Calu3 (cell line): ENCODE measurements around the gene TSHR. TPM values are rescaled to one million over a fixed set of nuclear protein-coding genes. Genes with fewer than 3 reads are reported as not detected.

Experiments used
- BruUV-seq: library from RNA; stranded (reverse); fragments of 400-500 nt; replicated peaks from 2 replicates; lab custom pipeline; 2021; lab: Mats Ljungman, UMichigan
- CTCF ChIA-PET: fragments of 300-600 bp; sonication (Branson Sonifier 250); formaldehyde crosslinking; loops from one replicate; lab custom pipeline; 2022; ENCODE audit warnings: antibody characterized with exemption; lab: Charles Lee
- DNase-seq: peaks from one replicate; pipeline ENCODE4 v3.0.0; 2022
- H3K27ac Mint-ChIP-seq: one replicate; pipeline ENCODE4 v1.8.0; 2022; ENCODE audit warnings: mixed read lengths; ENCODE audit not compliant: unreplicated experiment
- H3K27me3 Mint-ChIP-seq: one replicate; pipeline ENCODE4 v1.8.0; 2022; ENCODE audit warnings: mixed read lengths; ENCODE audit not compliant: unreplicated experiment
- H3K36me3 Mint-ChIP-seq: one replicate; pipeline ENCODE4 v1.8.0; 2022; ENCODE audit warnings: mild to moderate bottlenecking, moderate library complexity, mixed read lengths; ENCODE audit not compliant: insufficient read depth, unreplicated experiment
- H3K4me1 Mint-ChIP-seq: one replicate; pipeline ENCODE4 v1.8.0; 2022; ENCODE audit warnings: mild to moderate bottlenecking, low read depth, mixed read lengths; ENCODE audit not compliant: unreplicated experiment
- H3K4me3 Mint-ChIP-seq: one replicate; pipeline ENCODE4 v1.8.0; 2022; ENCODE audit warnings: mild to moderate bottlenecking, low read depth, moderate library complexity, mixed read lengths; ENCODE audit not compliant: unreplicated experiment
- H3K9me3 Mint-ChIP-seq: one replicate; pipeline ENCODE4 v1.8.0; 2022; ENCODE audit warnings: low read depth, mixed read lengths; ENCODE audit not compliant: unreplicated experiment
- CTCF ChIP-seq: fragments of 200-600 bp; IDR thresholded peaks from one replicate; pipeline ENCODE4 v1.8.0; 2022; ENCODE audit warnings: antibody characterized with exemption; ENCODE audit not compliant: unreplicated experiment
- intact Hi-C: fragments of 100-400 bp; cut with micrococcal nuclease; formaldehyde crosslinking; loops from one replicate; pipeline ENCODE4 v1.10.0; 2022; ENCODE audit not compliant: unreplicated experiment
- total RNA-seq: library from RNA; stranded (reverse); gene quantifications from 2 replicates; pipeline ENCODE4 v1.2.3, GENCODE V29; 2022

The TSHR gene
- total RNA-seq, 1 experiment from 2014 or later = not detected

DNA sequence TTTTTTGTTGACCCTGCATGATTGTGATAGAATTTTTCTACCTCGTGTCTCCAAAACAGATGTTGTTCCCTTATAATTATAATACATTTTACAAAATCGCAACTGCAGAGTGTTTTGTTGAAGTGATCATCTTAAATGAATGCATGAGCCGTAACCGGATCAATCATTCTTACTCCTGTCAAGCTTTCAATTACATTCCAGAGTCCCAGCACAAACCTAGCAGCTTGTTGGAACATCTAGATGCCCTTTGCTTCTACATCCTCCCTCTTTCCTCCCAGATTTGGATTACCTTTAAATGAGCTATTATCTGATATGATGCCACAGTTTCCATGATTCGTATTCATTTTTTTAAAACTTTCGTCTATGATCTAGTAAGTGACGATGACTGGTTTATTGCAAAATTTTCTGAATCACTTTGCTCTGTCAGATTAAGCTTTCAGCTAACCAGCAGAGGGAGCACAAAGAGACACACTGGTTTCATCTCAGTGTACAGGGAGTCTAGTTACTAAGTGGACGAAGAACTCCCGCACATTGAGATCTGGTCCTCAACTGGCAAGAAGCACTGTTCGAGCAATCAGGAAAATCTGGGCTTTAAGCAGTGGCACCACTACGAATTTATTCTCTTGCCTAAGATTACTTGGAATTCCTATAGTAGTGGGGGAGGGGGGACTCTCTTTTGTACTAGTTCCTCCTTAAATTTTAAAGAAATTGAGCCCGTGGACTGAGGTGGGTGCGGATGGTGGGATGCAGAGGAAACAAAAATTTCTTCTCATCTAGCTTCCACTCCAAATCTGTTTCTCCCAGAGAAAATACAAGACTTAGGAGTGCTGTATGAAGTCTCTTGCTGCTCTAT lies 40.9 kb downstream of the TSHR start:
- no peak overlapping the region for H3K4me3 Mint-ChIP-seq
- H3K9me3 Mint-ChIP-seq = no peaks in the 10 kb centered on the region
- no peaks in the 10 kb centered on the region for H3K36me3 Mint-ChIP-seq
- TF ChIP-seq CTCF = peak; percentile 16
- peak; percentile 31 for DNase-seq
- no peaks in the 10 kb centered on the region for H3K4me1 Mint-ChIP-seq
- CTCF ChIA-PET = interaction anchor here (1.4 to 1.8 kb wide), 4 partner anchors 9 to 174 kb away, joined by 3 to 14 read pairs (median 10); no protein-coding TSS in a partner anchor
- BruUV-seq = no TSS peak
- H3K27me3 Mint-ChIP-seq = peaks cover 56% of the 10 kb centered on the region
- no peak overlapping the region for H3K27ac Mint-ChIP-seq
- intact Hi-C loops = loop anchor here (1.0 to 5.0 kb wide), 4 partner anchors 66 to 468 kb away; no protein-coding TSS in a partner anchor

GRCh38 chr14:81001447-81001846 lies 46.0 kb downstream of the TSHR start:
- Mint-ChIP-seq H3K36me3 (no peaks in the 10 kb centered on the region), H3K27me3 (peaks cover 69% of the 10 kb centered on the region), H3K4me1 (no peaks in the 10 kb centered on the region), H3K4me3 (no peak overlapping the region), H3K9me3 (no peaks in the 10 kb centered on the region), H3K27ac (no peak overlapping the region)
- no peak for TF ChIP-seq CTCF
- intact Hi-C loops = no loop called here
- DNase-seq = no peak
- BruUV-seq = no TSS peak
- CTCF ChIA-PET = no interaction called here

DNA sequence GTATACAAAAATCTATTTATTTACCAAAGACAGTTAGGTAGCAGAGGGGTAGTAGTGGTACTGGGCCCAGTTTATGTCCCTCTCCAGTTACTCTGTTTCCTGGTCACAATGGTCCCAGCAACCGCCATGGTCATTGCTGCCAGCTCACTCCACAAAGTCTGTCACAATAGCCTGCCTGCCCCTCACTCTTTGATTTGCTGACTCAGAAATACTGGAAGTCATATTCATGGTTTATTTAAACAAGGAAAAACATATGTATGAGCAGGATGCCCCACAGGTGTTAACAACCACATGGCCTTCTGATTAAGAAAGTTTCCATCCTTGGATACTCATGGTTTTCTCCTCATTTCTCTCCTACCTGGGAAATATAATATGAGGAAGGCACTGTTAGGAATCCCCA lies 49.2 kb downstream of the TSHR start:
- TF ChIP-seq CTCF = no peak
- no peak for DNase-seq
- no peak overlapping the region for H3K27ac Mint-ChIP-seq
- peaks cover 43% of the 10 kb centered on the region for H3K27me3 Mint-ChIP-seq
- CTCF ChIA-PET = no interaction called here
- H3K36me3 Mint-ChIP-seq = no peaks in the 10 kb centered on the region
- H3K4me1 Mint-ChIP-seq = no peaks in the 10 kb centered on the region
- BruUV-seq = no TSS peak
- H3K4me3 Mint-ChIP-seq = no peak overlapping the region
- intact Hi-C loops = no loop called here
- no peaks in the 10 kb centered on the region for H3K9me3 Mint-ChIP-seq

DNA sequence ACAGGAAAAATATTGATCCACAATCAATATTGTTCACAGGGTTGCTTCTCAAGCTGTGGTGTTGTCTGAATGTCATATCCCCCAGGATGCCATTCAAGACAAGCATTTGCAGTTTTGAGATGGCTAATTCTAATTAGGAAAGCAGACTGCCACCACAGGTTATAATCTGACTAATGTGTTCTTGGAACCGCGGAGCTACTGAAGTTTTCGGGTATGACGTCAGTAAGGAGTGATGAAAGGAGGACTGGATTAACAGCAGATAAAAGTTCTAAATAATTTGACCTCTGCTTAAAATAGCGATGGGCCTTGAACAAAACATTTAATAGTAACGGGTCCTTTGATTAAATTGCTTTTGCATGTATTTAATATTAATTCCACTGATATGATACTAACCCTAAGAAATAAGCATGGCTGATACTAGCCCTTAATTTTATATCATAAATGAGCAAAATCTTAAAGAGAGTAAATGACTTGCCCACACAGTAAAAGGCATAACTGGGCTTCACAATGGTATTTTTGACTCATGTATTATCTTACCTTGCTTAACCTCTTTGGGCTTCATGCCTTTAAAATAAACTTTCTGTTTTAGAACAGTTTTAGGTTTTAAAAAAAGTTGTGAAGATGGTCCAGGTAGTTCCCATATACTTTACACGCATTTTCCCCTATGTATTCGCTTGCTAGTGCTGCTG lies 50.3 kb downstream of the TSHR start:
- Mint-ChIP-seq H3K27me3 (peaks cover 35% of the 10 kb centered on the region), H3K36me3 (no peaks in the 10 kb centered on the region), H3K9me3 (no peaks in the 10 kb centered on the region), H3K4me3 (no peak overlapping the region), H3K27ac (no peak overlapping the region), H3K4me1 (no peaks in the 10 kb centered on the region)
- no peak for TF ChIP-seq CTCF
- BruUV-seq = no TSS peak
- CTCF ChIA-PET = no interaction called here
- DNase-seq = no peak
- intact Hi-C loops = no loop called here
